Left hindlimb (tissue), 1 donor: ENCODE results near the gene CATSPERD.

Source experiments
- DNase-seq: peaks from one replicate; pipeline ENCODE4 v3.0.0-alpha.2; 2018

CATSPERD gene

GRCh38 chr19:5789351-5789761 is 68.9 kb downstream of the CATSPERD start:
- DNase-seq: no peak

GRCh38 chr19:5789886-5790558 is 69.6 kb downstream of the CATSPERD start:
- no peak for DNase-seq

GRCh38 chr19:5790559-5791520 is 70.4 kb downstream of the CATSPERD start, which contains the start of gene DUS3L:
Gene DUS3L, minus strand, starts transcription at chr19:5791163. Its CDS starts 22 bp downstream, at chr19:5791141.
- peak; percentile 98 for DNase-seq

GRCh38 chr19:5792224-5792623 is 71.8 kb downstream of the CATSPERD start:
- DNase-seq: no peak

GRCh38 chr19:5793188-5793587 is 72.8 kb downstream of the CATSPERD start:
- DNase-seq: no peak

- no peak for DNase-seq
Observed at GRCh38 chr19:5795382-5795919, 75.0 kb downstream of the CATSPERD start.

GRCh38 chr19:5798244-5798643 is 77.8 kb downstream of the CATSPERD start:
- DNase-seq: no peak

GRCh38 chr19:5799247-5800241 is 79.1 kb downstream of the CATSPERD start:
- no peak for DNase-seq

- no peak for DNase-seq
Observed at GRCh38 chr19:5800361-5801270, 80.2 kb downstream of the CATSPERD start.

GRCh38 chr19:5801796-5802619 is 81.6 kb downstream of the CATSPERD start:
- peak; percentile 72 for DNase-seq

GRCh38 chr19:5803441-5803751 is 83.0 kb downstream of the CATSPERD start:
- DNase-seq: no peak

GRCh38 chr19:5803752-5804515 is 83.5 kb downstream of the CATSPERD start:
- peak; percentile 94 for DNase-seq

- no peak for DNase-seq
Observed at GRCh38 chr19:5804516-5805461, 84.4 kb downstream of the CATSPERD start, which contains the start of gene NRTN. Gene NRTN, plus strand, starts transcription at chr19:5805067. Its CDS starts 19,099 bp downstream, at chr19:5824166.

GRCh38 chr19:5805462-5806132 is 85.2 kb downstream of the CATSPERD start:
- no peak for DNase-seq

GRCh38 chr19:5806133-5806489 is 85.7 kb downstream of the CATSPERD start:
- no peak for DNase-seq

- no peak for DNase-seq
Observed at GRCh38 chr19:5806905-5807304, 86.5 kb downstream of the CATSPERD start.

- no peak for DNase-seq
Observed at GRCh38 chr19:5808120-5808816, 87.8 kb downstream of the CATSPERD start.
